A673 (cell line): ENCODE results near the gene CGNL1. TPM values are rescaled to one million over a fixed set of nuclear protein-coding genes. Genes with fewer than 3 reads are reported as not detected.

Experiments
- BruUV-seq: library from RNA; stranded (reverse); fragments of 400-500 nt; replicated peaks from 2 replicates; lab custom pipeline; 2021; lab: Mats Ljungman, UMichigan
- CTCF ChIA-PET: fragments of 300-600 bp; sonication (Branson Sonifier 250); formaldehyde crosslinking; loops from one replicate; lab custom pipeline; 2022; ENCODE audit warnings: antibody characterized with exemption; lab: Charles Lee
- POLR2A ChIA-PET: fragments of 300-600 bp; sonication (Branson Sonifier 250); formaldehyde crosslinking; loops from one replicate; lab custom pipeline; 2022; ENCODE audit warnings: antibody characterized with exemption; ENCODE audit not compliant: low non-redundant PET; lab: Charles Lee
- DNase-seq: peaks from one replicate; pipeline ENCODE4 v3.0.0-alpha.2; 2015; ENCODE audit warnings: low spot score
- H3K27ac ChIP-seq: fragments of 200-600 bp; sonication (generic); 2 replicates; pipeline ENCODE4 v1.5.1; 2016; ENCODE audit warnings: mixed run types, low read depth, mild to moderate bottlenecking, mixed read lengths, antibody characterized with exemption, low read length; ENCODE audit not compliant: poor library complexity, severe bottlenecking
- H3K27me3 ChIP-seq: fragments of 200-600 bp; sonication (generic); replicated peaks from 2 replicates; pipeline ENCODE4 v1.6.1; 2017; ENCODE audit warnings: mixed run types, low read depth, mild to moderate bottlenecking, mixed read lengths, antibody characterized with exemption, low read length; ENCODE audit not compliant: insufficient read depth, poor library complexity
- H3K36me3 ChIP-seq: fragments of 200-600 bp; sonication (generic); 2 replicates; pipeline ENCODE4 v1.6.1; 2016; ENCODE audit warnings: mixed run types, mild to moderate bottlenecking, mixed read lengths, antibody characterized with exemption, low read length; ENCODE audit not compliant: insufficient read depth, poor library complexity, severe bottlenecking
- H3K4me1 ChIP-seq: fragments of 200-600 bp; sonication (generic); 2 replicates; pipeline ENCODE4 v1.6.1; 2017; ENCODE audit warnings: mixed run types, mild to moderate bottlenecking, mixed read lengths, antibody characterized with exemption, low read length; ENCODE audit not compliant: insufficient read depth, poor library complexity, severe bottlenecking
- H3K4me3 ChIP-seq: fragments of 200-600 bp; sonication (generic); 2 replicates; pipeline ENCODE4 v1.5.1; 2016; ENCODE audit warnings: low read depth, mixed run types, mild to moderate bottlenecking, mixed read lengths, low read length; ENCODE audit not compliant: poor library complexity, severe bottlenecking
- H3K9me3 ChIP-seq: fragments of 200-600 bp; sonication (generic); 2 replicates; pipeline ENCODE4 v1.6.1; 2016; ENCODE audit warnings: mixed run types, low read depth, mild to moderate bottlenecking, mixed read lengths, antibody characterized with exemption, low read length; ENCODE audit not compliant: poor library complexity, severe bottlenecking
- EZH2 ChIP-seq: fragments of 200-600 bp; sonication (generic); IDR thresholded peaks from 2 replicates; pipeline ENCODE4 v1.6.1; 2017; ENCODE audit warnings: borderline replicate concordance, low read depth, mild to moderate bottlenecking, mixed read lengths, antibody characterized with exemption, low read length; ENCODE audit not compliant: poor library complexity, severe bottlenecking
- intact Hi-C: fragments of 100-400 bp; cut with micrococcal nuclease; formaldehyde crosslinking; loops from one replicate; pipeline ENCODE4 v1.10.0; 2022; ENCODE audit not compliant: unreplicated experiment
- total RNA-seq: library from RNA; stranded (reverse); gene quantifications from 2 replicates; pipeline ENCODE4 v1.2.3, GENCODE V29; 2021
- TF ChIP-seq, protein P1 (sequence below): fragments of 300-800, 200-600 bp; sonication (generic); conservative IDR thresholded peaks from 2 replicates; pipeline ENCODE4 v1.5.1; 2017; ENCODE audit warnings: low read depth, mild to moderate bottlenecking, antibody characterized with exemption, low read length, moderate library complexity, mixed read lengths

Gene CGNL1
- total RNA-seq, 1 experiment from 2014 or later, result 0.58 TPM

DNA sequence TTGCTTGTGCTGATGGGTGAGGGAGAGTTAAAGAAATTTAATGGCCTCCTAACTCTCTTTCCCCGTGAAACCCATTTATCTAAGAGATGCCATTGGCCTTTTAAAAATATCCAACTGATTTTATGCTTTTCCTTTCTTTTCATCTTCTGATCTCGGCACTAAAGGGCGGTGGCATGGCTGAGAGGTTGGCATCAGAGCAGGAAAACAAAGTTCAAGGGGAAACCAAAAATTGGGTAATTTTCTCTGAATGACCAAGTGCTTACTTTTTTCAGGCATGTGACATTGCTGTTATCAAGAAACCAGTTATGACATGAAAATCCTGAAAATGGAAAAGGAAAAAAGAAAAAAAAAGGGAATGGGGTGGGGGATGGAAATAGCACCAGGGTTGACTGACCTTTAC lies 3.2 kb downstream of the CGNL1 start:
- Histone ChIP-seq H3K4me3 (no peak overlapping the region), H3K9me3 (no peaks in the 10 kb centered on the region), H3K36me3 (no peaks in the 10 kb centered on the region), H3K27me3 (peaks cover 8% of the 10 kb centered on the region), H3K4me1 (no peaks in the 10 kb centered on the region), H3K27ac (no peak overlapping the region)
- TF ChIP-seq EZH2, result no peak
- TF ChIP-seq, protein P1, sequence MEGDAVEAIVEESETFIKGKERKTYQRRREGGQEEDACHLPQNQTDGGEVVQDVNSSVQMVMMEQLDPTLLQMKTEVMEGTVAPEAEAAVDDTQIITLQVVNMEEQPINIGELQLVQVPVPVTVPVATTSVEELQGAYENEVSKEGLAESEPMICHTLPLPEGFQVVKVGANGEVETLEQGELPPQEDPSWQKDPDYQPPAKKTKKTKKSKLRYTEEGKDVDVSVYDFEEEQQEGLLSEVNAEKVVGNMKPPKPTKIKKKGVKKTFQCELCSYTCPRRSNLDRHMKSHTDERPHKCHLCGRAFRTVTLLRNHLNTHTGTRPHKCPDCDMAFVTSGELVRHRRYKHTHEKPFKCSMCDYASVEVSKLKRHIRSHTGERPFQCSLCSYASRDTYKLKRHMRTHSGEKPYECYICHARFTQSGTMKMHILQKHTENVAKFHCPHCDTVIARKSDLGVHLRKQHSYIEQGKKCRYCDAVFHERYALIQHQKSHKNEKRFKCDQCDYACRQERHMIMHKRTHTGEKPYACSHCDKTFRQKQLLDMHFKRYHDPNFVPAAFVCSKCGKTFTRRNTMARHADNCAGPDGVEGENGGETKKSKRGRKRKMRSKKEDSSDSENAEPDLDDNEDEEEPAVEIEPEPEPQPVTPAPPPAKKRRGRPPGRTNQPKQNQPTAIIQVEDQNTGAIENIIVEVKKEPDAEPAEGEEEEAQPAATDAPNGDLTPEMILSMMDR, result no peak
- ChIA-PET POLR2A (no interaction called here), CTCF (no interaction called here)
- DNase-seq, result no peak
- intact Hi-C loops, result no loop called here
- no TSS peak for BruUV-seq

DNA sequence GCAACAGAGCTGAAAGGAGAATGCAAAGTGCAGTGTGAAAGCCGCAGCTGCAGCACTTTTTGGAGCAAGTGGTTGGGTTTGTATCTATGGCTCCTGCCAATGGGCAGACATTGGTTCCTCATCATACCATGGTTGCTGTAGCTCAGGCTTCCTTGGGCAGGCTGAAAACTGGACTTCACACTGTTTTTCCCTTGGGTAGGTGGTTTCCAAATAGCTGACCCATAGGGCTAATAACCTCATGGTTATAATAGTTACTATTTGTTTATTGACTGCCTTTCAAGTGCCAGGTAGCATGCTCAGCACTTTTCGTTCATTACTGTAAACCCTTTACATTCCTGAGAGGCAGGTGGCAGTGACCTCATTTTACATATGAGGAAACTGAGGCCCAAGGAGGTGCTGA lies 4.5 kb downstream of the CGNL1 start:
- intact Hi-C loops, result no loop called here
- no peaks in the 10 kb centered on the region for H3K4me1 ChIP-seq
- CTCF ChIA-PET, result no interaction called here
- no peak for DNase-seq
- no peak overlapping the region for H3K4me3 ChIP-seq
- POLR2A ChIA-PET, result no interaction called here
- H3K9me3 ChIP-seq, result no peaks in the 10 kb centered on the region
- peaks cover 5% of the 10 kb centered on the region for H3K27me3 ChIP-seq
- no peak for TF ChIP-seq EZH2
- TF ChIP-seq, protein P1, result no peak
- no peaks in the 10 kb centered on the region for H3K36me3 ChIP-seq
- H3K27ac ChIP-seq, result no peak overlapping the region
- BruUV-seq, result no TSS peak

DNA sequence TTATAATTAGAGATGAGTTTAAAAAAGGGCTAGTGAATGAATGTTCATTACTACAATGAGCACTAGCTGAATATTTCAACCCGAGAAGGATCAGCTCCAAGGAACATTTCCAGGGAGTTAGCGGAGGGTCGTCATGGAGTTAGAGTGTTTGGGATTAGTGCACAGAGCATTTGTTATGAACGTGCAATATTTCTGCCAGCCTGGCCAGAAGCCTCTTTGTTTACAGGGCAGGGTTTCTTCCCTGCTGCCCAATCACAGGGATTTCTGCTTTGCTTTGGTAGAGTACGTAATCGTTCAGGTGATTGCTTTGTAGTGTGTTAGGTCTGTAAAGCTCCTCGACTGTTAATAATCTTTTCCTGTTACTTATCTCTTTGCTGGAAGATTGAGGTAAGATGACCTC lies 5.9 kb downstream of the CGNL1 start:
- BruUV-seq, result no TSS peak
- no peak for DNase-seq
- CTCF ChIA-PET, result no interaction called here
- intact Hi-C loops, result no loop called here
- no peak overlapping the region for H3K27ac ChIP-seq
- H3K4me3 ChIP-seq, result no peak overlapping the region
- no peaks in the 10 kb centered on the region for H3K27me3 ChIP-seq
- TF ChIP-seq, protein P1, result no peak
- no peak for TF ChIP-seq EZH2
- POLR2A ChIA-PET, result no interaction called here
- H3K36me3 ChIP-seq, result no peaks in the 10 kb centered on the region
- H3K4me1 ChIP-seq, result no peaks in the 10 kb centered on the region
- no peaks in the 10 kb centered on the region for H3K9me3 ChIP-seq
